M059J (cell line): ENCODE measurements around the gene ERP29. TPM values are rescaled to one million over a fixed set of nuclear protein-coding genes. Genes with fewer than 3 reads are reported as not detected.
"Not testable (repeated sequence)": the region's sequence is repeated elsewhere in the genome, so short reads cannot be mapped to it uniquely, and the experiment has no call there.

Experiments used
- DNase-seq: peaks from one replicate; pipeline ENCODE4 v3.0.0-alpha.2; 2012; ENCODE audit warnings: low read depth
- total RNA-seq: library from RNA; depleted of rRNA; stranded (reverse); fragments of >200 nt; shearing (Covaris generic); gene quantifications from 2 replicates; pipeline ENCODE4 v1.2.3, GENCODE V29; 2014; rRNA removed

Gene ERP29
- total RNA-seq, 1 experiment from 2014 or later, result 115 TPM

DNA sequence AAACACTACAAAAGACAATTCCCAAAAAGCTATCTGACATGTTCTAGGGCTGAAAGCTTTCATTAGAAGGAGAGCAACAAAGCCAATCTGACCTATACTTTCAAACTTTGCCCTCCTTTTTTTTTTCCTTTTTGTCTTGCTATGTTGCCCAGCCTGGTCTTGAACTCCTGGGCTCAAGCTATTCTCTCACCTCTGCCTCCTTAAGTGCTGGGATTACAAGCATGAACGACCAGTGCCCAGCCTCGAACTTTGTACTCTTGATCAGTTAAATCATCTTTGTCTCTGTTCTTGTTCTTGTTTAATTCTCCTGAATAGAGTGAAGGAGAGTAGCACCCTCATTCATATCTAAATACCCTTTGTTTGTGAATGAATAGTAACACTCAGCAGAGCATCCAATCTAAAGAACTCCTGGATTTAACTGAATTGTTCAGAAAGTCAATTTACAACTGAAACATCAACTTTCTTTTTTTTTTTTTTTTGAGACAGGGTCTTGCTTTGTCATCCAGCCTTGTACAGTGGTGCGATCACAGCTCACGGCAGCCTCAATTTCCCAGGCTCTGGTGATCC is 22.1 kb downstream of the ERP29 start:
- DNase-seq, result no peak

DNA sequence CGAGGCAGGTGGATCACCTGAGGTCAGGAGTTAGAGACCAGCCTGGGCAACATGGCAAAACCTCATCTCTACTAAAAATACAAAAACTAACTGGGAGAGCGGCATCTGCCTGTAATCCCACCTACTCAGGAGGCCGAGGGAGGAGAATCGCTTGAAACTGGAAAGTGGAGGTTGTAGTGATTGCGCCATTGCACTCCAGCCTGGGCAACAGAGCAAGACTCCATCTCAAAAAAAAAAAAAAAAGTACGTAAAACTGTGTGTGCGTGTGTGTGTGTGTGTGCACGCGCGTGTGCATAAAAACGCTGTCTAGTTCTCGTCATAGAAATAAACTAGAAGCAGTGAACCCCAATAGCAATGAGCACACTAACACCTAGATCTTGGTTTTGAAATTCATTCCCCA is 23.4 kb downstream of the ERP29 start:
- DNase-seq, result not testable (repeated sequence)

DNA sequence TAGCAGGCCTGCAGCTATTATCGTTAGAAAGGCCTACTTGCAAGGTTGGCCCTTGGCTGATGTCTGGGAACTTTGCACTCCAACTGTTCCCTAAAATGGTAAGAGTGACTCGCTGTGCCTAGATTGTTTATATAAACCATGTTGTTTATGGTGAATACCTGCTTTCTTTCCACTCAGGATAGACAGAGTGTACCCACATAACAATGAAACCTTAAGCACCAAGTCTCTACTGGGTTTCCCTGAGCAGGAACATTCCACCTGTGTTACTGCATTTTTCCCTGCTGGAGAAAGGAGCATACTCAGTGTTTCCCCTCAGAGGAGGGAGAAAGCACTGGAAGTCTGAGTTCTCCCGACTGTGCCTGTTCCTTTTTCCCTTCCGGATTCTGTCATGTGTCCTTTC is 32.8 kb downstream of the ERP29 start:
- peak; percentile 42 for DNase-seq

DNA sequence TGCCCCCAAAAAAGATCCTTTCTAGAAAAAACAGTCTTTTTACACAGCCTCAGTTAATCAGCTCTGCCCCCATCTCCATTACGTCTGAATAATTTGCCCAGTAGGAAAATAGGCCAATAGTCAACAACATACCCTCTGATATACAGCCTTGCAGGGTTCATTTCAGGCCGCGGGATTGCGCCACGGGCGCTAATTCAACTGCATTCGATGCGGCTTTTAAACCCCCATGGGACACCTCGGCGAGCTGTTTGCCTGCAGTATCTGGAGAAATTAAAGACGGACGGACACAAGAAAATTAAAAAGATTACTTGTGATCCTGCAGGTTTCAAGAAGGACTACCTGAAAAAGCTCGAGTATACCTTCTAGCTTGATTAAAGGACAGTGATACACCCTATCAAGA is 36.1 kb downstream of the ERP29 start:
- no peak for DNase-seq

DNA sequence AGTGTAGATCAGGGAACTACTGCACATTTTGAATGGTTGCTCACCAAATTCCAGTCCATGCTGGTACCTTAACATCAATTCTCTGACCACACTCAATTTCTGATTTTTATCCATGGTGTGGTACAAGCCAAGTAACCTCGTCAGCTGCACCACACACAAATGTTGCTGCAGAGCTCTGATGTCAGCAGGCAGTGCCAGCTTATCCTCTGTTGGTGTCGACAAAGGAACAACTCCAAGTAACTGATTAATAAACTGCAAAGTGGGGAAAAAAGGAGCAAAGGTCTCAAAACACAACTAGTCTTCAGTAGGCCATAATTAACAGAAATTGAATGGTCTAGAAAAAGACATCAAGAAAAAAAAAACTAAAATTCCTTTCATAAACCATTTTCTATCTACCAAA is 47.9 kb downstream of the ERP29 start:
- DNase-seq, result no peak

DNA sequence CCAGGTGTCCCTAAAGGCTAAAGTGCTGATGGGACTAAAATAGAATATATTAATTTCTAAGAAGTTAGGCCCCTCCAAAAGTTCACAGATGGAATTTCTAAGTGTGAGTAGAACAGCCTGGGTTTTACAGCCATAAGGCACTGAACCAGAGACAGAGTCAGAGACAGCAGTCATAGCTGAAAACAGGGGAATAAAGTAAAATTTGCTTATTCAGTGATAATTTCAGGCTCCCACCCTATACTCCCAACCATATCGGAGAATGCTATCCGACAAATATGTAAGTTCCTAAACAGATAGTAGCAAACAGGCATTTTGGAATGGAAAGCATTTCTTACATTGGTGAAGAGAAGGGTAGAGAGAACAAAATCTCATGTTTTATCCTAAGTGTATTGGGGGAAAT is 50.0 kb downstream of the ERP29 start:
- no peak for DNase-seq

DNA sequence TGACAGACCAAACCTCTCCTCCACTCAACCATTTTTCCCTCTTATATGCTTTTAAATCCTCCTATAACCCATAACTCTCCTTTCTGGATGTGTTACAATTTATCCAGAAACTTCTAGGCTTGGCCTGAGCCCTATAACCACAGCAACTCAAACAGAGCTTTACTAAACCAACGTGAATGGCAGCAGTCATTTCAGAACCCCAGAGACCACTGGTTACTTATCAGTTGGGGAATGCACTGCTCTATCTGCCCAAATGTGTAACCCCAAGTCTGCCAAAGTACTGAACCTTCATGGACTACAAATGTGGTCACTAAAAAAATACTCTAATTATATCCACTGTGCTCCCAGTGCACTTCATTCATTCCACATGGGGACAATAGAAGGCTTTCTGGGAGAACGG is 53.3 kb downstream of the ERP29 start:
- DNase-seq, result no peak

Other genes starting within 250 kb of the ERP29 start
- 9.0 and 20.5 TPM in 2 replicates for gene ALDH2, start 246.5 kb upstream of the ERP29 start, total RNA-seq
- 24.0 and 38.8 TPM in 2 replicates for gene MAPKAPK5, start 171.2 kb upstream of the ERP29 start, total RNA-seq
- gene TMEM116, start 261 bp upstream of the ERP29 start, total RNA-seq, result 6.9 and 7.3 TPM in 2 replicates
- 12.9 and 17.4 TPM in 2 replicates for gene NAA25, start 95.4 kb downstream of the ERP29 start, total RNA-seq
- 30.7 and 55.6 TPM in 2 replicates for gene TRAFD1, start 112.1 kb downstream of the ERP29 start, total RNA-seq